NK-92 (cell line): ENCODE results near the gene TTLL11.

ENCODE experiments used
- DNase-seq: peaks from one replicate; lab custom pipeline; 2025; ENCODE audit not compliant: unreplicated experiment; lab: John Stamatoyannopoulos, UW

The TTLL11 gene, protein sequence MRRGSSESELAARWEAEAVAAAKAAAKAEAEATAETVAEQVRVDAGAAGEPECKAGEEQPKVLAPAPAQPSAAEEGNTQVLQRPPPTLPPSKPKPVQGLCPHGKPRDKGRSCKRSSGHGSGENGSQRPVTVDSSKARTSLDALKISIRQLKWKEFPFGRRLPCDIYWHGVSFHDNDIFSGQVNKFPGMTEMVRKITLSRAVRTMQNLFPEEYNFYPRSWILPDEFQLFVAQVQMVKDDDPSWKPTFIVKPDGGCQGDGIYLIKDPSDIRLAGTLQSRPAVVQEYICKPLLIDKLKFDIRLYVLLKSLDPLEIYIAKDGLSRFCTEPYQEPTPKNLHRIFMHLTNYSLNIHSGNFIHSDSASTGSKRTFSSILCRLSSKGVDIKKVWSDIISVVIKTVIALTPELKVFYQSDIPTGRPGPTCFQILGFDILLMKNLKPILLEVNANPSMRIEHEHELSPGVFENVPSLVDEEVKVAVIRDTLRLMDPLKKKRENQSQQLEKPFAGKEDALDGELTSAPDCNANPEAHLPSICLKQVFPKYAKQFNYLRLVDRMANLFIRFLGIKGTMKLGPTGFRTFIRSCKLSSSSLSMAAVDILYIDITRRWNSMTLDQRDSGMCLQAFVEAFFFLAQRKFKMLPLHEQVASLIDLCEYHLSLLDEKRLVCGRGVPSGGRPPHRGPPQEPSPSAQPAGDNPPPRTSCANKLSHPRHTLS

DNA sequence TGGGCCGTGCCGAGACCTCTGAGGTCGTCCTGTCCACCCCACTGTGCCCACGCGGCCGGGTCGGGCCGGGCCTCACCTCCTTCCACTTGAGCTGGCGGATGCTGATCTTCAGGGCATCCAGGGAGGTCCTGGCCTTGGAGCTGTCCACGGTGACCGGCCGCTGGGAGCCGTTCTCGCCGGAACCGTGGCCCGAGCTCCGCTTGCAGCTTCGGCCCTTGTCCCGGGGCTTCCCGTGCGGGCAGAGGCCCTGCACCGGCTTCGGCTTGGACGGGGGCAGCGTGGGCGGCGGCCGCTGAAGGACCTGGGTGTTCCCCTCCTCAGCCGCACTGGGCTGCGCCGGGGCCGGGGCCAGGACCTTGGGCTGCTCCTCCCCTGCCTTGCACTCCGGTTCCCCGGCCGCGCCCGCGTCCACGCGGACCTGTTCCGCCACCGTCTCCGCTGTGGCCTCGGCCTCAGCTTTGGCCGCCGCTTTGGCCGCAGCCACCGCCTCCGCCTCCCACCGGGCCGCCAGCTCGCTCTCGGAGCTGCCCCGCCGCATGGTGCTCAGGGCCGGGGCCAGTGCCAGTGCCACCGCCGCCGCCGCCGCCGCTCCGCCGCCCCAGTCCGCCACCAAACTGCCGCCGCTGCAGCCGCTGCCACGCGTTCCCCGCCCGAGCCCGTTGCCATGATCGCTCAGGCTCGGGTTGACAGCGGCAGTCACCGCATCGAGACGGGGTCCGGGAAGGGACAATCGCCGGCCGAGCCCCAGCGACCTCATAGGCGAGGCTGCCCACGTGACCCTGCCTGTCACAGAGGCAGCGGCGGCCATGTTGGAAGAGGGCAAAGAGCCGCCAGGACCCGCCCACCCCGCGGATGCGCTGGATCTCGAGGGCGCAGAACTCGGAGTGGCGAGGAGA lies at the start of gene TTLL11:
Gene TTLL11, minus strand, starts transcription at position 698 of the 896 bp plus-strand sequence. Its CDS starts 160 bp downstream, at position 538.
- peak; percentile 61 for DNase-seq

GRCh38 chr9:122141671-122142070 lies 48.6 kb upstream of the TTLL11 start:
- no peak for DNase-seq

DNA sequence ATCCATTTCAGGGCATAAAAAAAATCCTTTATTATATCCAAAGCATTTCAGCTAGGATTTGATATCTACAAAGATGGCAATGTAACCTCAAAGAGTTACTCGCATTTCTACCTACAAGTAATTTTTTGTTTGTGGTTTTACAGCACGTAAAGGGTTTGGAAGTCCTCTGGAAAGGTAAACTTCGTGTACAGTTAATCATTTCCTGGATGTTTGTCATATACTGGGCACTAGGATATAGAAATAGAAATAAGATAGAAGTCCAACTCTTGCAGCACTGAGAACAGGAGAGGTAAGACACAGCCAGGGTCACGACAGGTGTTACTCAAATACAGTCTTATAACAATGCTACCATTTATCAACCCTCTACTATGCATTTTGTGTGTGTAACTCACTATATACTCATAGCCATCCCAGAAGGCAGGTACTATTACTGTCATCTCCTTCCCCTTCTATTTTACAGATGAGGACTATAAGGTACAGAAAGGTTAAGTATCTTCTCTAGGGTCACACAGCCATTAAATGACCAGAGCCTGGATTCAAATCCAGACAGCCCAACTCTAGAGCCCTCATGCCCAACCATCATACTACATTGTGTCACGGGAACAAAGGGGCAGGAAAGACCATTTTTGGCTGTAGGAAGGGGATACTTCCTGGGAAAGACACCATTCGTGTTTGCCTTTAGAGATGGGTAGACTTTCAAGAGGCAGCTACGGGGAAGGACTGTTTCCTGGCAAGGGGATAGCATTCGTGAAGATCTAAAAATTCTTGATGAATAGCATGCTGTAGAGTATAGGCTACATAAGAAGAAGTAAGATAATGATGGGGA lies 47.5 kb upstream of the TTLL11 start:
- no peak for DNase-seq

- no peak for DNase-seq
These were observed 45.6 kb upstream of the TTLL11 start for GRCh38 chr9:122138560-122139268.

DNA sequence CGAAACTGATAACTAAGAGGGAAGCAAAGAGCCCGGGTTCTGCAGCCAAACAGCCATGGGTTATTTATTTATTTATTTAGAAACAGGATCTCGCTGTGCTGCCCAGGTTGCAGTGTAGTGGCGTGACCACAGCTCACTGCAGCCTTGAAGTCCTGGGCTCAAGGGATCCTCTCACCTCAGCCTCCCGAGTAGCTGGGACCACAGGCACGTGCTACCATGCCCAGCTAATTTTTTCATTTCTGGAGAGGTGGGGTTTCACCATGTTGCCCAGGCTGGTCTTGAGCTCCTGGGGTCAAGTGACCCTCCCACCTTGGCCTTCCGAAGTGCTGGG lies 42.4 kb upstream of the TTLL11 start:
- DNase-seq: no peak

GRCh38 chr9:122134822-122135528 lies 41.9 kb upstream of the TTLL11 start:
- no peak for DNase-seq

DNA sequence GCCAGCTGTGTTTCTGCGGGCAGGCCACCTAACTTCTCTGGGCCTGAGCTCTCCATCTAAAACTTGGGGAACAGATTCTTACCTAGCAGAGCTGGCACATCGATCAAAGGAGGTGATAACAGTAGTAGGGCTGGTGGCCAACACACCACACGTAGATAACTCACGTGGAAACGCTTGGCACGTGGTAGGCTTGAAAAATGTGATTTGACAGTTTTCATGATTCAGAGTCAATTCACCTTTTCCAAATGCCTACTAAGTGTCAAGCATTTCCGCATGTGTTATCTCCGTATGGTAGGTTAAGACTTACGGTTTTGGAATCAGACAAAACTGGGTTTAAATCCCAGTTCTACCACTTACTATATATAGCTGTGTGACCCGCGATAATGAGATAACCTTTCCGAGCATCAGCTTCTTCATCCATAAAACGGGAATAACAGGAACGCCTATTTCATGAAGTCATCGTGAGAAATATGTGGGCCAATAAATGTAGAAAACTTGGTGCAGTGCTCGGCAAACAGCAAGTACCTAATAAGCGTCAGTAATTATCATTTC lies 41.0 kb upstream of the TTLL11 start:
- DNase-seq: no peak

DNA sequence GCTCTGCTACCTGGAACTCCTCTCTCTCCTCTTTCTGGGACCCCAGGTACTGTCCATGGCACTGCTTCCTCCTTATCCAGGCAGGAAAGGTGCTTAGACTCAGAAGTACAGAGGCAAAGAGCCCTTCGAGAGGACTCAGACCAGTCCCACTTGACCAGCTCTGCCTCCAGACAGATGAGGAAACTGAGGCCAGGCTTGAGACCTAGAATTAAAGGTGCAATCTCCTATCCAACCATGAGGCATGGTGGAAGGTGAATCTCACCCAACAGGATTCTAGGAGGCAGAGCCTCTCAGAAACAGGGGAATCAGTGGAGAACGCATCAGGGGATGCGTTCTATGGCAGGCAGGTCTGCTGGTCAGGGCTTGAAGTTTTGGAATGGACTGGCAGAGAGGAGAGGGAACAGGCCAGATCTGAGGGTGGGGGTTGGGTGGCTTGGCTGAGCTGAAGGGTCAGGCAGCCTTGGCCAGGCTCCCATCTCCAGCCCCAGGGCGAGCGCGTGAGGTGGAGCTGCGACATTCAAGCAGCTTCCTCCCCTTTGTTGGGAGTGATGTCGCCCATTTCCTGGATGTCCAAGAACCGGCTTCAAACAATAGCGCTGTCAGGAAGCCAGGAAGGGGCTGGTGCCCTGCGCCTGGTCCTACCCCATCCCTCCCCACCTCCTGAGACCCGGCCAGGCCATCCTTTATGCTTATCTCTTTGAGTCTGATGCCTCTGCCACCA lies 40.3 kb upstream of the TTLL11 start:
- DNase-seq: no peak

DNA sequence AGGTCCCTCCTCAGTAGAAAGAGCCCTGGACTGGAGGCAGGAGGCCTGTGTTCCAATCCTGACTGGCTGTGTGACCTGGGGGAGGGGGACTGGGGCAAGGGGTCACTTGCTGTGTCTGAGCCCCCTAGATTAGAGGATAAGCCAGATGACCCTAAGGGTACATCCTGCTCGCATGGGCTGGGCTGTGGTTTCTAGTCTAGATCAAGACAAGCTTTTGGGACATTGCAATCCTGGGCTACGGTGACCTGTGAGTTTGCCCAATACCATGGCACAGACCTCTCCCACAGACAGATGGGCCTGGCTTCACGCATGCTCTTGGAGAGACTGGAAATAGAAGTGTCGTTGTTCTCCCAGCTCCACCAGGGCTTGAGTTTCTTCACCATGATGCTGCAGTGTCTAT lies 39.4 kb upstream of the TTLL11 start:
- DNase-seq: no peak

- DNase-seq: no peak
These were observed 38.4 kb upstream of the TTLL11 start for GRCh38 chr9:122131401-122132001.

- no peak for DNase-seq
These were observed 37.7 kb upstream of the TTLL11 start for GRCh38 chr9:122130837-122131236.

DNA sequence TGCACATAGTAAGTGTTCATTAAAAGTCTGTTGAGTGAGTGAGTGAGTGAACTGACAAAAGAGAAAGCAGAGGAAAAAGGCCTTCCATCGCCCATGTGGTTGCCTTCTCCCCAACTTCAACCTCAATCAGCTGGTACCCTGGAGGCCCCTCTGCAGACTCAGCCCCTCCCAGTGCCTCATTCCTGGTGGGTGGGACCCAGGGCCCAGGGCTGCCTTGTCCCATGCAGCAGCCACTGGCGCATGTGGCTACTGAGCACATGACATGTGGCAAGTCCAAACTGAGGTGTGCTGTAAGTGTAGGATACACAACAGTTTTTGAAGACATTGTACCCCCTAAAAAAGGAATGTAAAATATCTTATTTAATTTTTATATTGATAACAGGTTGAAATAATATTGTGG lies 36.9 kb upstream of the TTLL11 start:
- no peak for DNase-seq

GRCh38 chr9:122128969-122129343 lies 35.8 kb upstream of the TTLL11 start:
- no peak for DNase-seq

- no peak for DNase-seq
These were observed 35.2 kb upstream of the TTLL11 start for GRCh38 chr9:122128007-122128968.

- DNase-seq: no peak
These were observed 34.3 kb upstream of the TTLL11 start for GRCh38 chr9:122127396-122127798.

DNA sequence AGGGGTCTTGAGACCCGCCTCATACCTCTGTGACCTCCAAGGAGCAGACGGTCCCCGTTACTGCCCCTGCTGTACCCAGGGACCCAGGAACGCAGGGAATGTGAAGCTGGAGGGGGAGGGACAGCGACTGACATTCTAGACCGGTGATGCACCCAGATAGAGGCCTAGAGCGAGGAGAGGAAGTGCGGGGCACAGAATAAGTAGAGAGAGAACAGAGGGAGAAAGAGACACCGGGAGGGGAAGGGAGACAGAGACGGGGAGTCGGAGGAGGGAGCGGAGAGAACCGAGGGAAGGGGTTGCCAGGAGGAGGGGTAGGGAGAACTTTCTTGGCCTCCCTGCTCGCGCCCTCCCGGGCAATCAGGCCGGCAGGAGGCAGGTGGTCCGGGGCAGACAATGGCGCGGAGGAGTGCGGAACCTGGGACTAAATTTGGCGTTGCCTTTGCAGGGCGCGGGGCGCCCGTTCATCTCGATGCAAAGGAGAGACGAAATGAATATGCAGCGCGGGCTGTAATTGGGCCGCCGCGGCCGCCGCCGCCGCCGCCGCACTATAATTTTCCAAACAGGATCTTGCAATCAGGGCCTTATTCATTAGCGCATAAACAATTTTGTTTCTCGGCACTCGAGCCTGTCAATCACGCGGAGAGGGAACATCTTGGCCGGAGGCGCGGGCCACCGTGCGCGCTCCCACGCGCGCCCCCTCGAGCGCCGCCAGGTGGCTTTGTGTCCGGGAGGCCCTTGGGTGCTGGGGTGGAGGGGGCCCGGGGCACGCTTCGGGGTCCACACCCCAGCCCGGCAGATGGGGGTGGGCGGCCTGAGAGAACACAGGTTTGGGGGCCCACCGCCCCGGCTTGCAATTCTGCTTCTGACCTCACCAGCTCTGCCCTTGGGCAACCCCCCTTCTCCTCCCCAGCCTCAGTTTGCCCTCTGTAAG lies 33.5 kb upstream of the TTLL11 start:
- DNase-seq: no peak
